Gastrocnemius medialis (tissue), 4 donors: ENCODE results near the gene ARSK.

Source experiments
- CTCF ChIP-seq, 5 experiments: fragments of 450-650 bp in 3 of 5; fragments of 200-600 bp in 2 of 5; sonication (generic) in 2 of 5; IDR thresholded peaks in 4 of 5; conservative IDR thresholded peaks in 1 of 5; 1 replicate in 4 of 5; 2 replicates in 1 of 5; pipeline ENCODE4 v1.5.1; 2016 to 2019; ENCODE audit warnings: antibody characterized with exemption in 5 of 5, mild to moderate bottlenecking in 3 of 5, moderate library complexity in 3 of 5
- POLR2A ChIP-seq, 2 donors: fragments of 450-650 bp; IDR thresholded peaks; one replicate each; pipeline ENCODE4 v1.6.1; 2017; ENCODE audit warnings: antibody characterized with exemption in 2 of 2, mild to moderate bottlenecking in 2 of 2, moderate library complexity in 2 of 2

DNA sequence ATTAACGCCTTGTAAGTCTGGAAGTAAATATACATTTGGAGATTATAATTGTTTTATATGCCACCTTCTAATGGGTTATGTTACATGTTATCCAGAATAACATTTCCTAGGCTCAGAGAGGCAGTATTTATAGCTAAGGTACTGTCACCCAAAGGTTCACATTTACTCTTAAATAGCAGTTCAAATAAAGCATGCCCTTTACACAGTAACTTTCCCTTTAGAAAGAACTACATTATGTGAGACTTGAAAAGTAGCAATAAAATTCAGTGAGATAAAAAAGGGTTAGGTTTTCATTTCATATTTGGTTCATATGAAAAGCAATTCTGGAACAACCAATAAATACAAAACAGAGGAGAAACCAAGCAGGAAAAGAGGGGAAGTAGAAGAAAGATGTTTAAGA lies 35.2 kb upstream of the ARSK start:
- no peak for TF ChIP-seq POLR2A (IDR thresholded peaks at IDR 0.05)
- TF ChIP-seq CTCF (IDR thresholded peaks at IDR 0.05 in 4 of 5, conservative IDR thresholded peaks at IDR 0.05 in 1 of 5) = no peak
